ENCODE measurements around the gene CPNE4. TPM values are rescaled to one million over a fixed set of nuclear protein-coding genes. Genes with fewer than 3 reads are reported as not detected.

CPNE4 gene
- total RNA-seq, 2 donors from 2014 or later, result 1.2 to 7.6 TPM

DNA sequence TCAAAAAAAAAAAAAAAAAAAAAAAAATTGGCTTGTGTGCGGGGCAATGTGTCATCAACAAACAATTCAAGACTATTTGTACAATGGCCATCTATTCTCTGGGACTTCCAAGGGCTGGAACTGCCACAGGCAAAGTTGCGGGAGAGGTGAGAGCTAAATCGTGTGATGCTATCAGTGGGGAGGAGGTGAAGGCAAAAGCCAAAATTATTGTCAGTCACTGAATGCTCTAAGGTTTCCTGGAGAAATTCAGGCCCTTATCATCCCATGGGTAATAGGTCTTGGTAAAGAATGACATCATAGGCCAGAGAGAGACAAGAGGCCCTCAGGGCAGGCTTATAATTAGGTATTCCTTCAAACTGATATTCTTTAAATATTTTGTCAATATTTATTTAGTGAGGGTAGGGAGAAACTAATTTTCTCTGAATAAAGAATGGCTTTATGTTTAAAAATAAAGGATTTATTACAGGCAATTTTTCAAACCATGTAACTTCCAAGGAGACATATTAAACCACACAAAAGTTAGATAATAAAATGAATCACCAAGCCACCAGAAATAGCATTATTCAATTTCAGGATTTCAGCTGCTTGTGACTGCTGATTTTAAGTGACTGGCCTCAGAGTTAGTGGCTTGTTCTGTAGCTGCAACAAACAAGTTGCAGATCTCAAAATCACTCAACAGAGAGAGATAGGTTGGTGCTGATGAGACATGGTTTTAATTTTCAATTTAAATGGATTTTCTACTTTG is 305.7 kb downstream of the CPNE4 start:
- no peak for DNase-seq
- no peak for ATAC-seq
- intact Hi-C loops (cut with DNase I), result no loop called here

DNA sequence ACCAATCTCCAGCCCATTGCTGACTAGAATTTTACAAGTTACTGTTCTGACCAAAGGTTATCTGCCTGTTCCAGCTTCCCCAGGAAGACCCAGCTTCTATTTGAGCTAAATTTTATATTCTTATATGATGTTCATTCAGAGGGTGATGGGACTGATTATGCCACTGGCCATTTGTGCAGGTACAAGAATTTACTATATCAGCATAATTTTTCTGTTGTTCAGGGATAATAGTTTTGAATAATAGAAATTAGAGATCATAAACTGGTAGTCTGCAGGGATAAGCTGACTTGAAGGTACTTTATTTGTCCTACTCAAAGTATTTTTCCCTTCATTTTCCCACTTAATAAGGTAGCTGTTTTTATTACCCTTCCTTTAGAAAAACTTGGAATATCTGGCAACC is 309.4 kb downstream of the CPNE4 start:
- DNase-seq (no peak), ATAC-seq (no peak)
- intact Hi-C loops (cut with DNase I), result no loop called here

DNA sequence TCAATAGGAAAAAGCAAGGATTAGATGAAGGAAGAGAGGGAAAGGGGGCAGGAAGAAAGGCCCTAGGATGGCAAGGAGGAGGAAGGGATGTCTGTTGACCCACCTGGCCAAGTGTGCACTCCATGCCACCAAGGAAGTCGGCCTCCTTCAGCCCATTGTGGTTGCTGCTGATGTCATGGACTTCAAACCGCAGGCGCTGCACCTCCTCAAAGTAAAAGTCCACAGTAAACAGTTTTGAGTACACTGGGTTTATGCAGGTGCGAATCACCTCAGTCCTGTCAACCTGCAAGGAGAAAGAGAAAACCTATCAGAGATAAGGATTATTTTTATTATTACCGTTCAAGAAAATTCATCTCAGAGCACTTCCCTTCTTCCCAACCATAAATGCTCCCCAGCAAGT is 311.5 kb downstream of the CPNE4 start:
- intact Hi-C loops (cut with DNase I), result no loop called here
- DNase-seq, result no peak

DNA sequence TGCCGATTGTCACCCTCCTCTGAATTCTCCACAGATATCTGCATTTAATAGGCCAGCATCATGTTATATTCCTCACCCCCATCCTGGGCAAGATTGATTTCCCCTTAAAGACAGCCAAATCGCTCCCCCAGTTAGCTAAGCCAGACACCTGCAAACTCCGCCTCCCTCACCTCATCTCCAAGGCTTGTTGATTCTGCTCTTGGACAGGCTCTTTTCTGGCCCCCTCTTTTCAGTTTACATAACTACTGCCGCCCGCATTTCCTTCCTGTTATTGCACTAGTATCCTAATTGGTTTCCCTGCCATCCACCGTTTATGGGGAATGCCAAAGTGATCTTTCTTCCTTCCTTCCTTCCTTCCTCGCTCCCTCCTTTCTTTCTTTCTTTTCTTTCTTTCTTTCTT is 317.3 kb downstream of the CPNE4 start:
- DNase-seq, result no peak
- ATAC-seq, result no peak
- intact Hi-C loops (cut with DNase I), result no loop called here

More for the DNA sequence above, 311.5 kb downstream of the CPNE4 start:
- no peak for ATAC-seq

DNA sequence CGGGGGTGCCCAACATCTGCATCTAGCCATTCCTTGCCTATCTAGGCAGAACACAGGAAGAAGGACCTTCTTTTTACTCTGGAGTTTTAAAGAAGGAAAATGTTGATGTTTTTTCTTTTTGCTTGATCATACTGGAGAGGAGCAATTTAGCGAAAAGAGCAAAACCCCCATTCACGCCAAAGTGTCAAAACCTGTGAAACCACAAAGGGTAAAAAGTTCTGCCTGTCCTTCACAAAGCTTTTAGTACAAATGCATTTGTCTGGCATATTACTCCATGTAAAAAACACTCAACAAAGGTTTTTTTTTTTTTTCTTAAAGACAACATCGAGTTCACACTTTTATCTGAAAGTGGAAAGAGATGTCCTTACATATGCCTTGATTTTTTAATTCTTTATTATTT is 317.9 kb downstream of the CPNE4 start:
- intact Hi-C loops (cut with DNase I), result no loop called here
- no peak for DNase-seq
- ATAC-seq, result no peak

DNA sequence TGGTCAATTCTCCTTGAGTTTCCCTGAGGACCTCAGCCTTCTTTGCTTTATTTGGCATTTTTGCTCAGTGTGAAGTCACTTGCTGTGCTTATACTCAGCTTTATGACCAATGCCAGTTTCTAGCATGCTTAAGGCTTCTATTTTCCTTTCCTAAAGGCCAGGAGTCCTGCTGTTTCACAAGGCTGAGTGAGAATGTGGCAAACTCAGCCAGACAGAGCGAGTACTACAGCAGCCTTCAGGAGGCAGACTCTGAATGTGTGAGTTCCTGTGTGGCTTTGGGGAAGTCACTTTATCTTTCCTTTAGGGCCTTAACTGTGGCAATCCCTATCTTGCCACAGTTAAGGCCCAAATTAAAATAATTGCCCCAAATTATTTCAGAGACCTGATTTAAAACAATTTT is 318.8 kb downstream of the CPNE4 start:
- ATAC-seq (no peak), DNase-seq (no peak)
- intact Hi-C loops (cut with DNase I), result no loop called here

DNA sequence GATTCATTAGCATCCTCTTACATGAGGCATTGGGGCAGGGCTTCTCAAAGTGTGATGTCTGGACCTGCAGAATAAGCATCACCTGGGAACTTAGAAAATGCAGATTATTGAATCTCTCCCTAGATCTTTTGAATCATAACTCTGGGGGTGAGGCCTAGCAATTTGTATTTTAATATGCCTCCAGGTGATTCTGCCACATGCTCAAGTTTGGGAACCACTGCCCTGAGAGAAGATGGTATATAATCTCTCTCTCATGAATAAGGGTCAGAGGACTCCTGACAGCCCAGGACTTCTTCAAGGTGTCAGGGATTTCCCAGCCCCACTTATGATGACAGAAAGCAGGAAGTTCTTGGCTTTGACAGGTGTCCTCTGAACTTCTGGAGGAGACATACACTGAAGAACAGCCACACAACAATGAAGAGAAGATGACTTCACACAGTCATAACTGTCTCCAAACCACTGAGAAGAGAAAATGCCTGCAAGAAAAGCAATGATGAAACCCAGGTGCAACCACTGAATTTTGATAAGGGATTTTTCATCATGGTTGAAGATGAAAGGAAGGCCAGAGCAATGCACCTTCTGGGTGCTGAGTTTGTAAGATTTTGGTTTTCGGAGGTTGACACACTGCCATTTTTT is 320.1 kb downstream of the CPNE4 start:
- no peak for ATAC-seq
- intact Hi-C loops (cut with DNase I), result no loop called here
- no peak for DNase-seq

DNA sequence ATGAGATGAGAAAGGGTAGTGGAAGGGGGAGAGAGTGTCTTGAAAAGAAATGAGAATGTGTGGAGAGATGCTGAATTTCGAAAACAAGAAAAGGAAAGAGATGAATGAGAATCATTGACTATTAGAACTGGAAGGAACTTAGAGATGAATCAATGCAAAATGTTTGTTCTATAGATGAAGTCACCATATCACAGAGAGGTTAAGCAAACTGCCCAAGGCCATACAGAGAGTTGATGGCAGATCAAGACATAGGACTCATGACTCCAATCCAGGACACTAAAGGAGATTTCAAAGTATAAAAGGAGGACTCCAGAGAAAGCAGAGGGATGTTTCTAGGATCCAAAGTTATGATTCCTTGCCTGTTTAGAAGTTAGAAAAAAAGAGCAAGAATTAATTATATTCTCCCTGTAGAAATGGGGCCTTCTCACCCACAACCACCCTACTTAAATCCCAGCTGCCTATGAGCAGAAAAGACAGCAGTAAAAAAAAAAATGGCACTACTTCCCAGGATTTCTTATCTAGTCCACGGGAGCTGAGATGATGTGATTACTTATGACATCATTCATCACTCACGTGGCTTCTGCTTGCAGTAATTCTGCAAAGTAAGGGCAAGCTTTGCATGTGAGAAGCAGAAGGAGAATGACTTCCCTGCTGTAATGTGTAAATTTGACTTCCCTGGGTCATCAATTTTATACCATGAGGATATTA is 321.2 kb downstream of the CPNE4 start:
- intact Hi-C loops (cut with DNase I), result no loop called here
- DNase-seq (no peak), ATAC-seq (no peak)

DNA sequence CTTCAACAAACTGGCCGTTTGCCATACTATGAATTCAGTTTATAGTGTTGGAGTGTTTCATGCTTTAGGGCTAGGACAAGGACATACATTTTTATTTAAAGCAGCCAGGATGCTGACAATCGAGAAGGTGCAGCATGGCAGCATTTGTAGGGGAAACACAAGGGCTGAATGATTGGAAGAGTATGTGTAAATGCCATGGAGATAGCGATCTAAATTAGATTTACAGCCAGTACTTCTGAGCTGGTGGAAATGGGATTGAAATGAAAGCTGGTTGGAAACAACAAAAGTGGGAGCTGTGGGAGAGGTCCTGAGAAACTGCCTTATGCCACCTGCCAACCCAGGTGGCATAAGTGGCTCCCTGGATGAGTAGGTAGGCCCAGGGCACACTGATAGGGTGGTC is 322.2 kb downstream of the CPNE4 start:
- DNase-seq (no peak), ATAC-seq (no peak)
- intact Hi-C loops (cut with DNase I), result no loop called here

DNA sequence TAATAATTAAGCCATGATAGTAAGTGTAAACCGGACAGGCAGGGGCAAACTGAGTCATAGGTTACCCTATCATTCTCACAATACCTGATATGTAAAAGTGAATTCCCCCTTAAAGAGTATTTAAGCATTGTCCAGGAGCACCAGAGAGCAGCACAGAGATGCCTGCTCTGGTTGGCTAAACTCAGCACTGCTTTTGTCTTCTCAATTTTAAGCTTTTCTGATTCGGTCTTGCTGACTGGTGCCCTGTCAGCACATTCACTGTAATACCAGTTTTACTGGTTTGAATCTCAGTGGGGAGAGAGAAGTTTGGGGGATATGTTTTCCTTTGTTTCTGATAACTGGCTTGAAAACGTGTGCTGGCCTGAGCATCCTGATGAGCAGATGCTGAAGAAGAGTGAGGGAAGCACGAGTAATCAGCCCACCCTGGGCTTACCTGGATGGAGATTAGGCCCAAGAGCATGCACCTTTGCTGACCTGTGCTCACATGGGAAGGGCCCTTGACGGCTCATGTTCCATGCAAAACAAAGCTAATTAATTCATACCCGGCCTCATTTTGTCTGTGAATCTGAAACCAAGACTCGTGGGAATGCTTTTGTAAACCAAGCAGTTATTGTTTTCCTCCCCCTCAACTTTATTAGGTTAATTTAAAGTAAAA is 323.6 kb downstream of the CPNE4 start:
- intact Hi-C loops (cut with DNase I), result no loop called here
- no peak for DNase-seq
- ATAC-seq, result no peak

DNA sequence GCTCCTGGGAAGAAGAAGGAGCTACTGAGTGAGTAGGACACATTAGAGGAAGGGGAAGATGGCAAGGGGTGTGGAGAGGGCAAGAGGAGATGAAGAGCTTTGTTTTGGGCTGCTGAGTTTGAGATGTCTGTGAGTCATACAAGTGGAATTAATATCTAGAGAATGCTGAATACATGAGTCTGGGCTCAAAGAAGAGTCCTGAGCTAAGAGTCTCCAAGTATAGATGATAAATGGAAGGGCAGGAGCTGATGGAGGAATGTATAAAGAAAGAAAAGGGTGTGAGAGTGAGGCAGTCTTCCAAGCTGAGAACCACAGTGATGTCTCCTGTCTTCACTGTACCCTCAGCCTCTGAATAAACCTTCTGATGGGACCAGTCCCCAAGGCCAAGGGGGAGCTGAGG is 326.6 kb downstream of the CPNE4 start:
- ATAC-seq (no peak), DNase-seq (no peak)
- intact Hi-C loops (cut with DNase I), result no loop called here

DNA sequence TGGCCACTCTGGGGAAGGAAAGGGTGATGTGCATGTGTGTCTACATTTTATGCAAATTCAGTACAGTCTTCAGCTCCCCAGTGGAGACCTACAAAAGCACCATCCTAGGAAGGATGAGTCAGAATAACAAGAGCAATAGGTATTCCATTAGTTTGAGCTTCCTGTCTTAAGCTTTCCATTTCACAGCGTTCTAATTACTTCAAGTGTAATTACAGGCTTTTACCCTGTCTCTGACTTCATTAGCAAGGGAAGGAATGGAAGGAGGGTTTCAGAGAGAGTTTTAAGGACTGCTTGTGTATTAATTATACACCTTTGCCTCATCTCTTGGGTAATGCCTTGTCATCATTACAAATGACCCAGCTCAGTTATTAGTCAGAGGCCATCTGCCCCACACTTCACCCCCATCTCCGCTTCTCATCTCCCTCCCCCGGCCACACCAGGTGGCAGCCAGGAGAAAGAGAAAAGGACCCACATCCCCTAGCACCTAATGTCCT is 329.2 kb downstream of the CPNE4 start:
- DNase-seq (no peak), ATAC-seq (no peak)
- intact Hi-C loops (cut with DNase I), result no loop called here

DNA sequence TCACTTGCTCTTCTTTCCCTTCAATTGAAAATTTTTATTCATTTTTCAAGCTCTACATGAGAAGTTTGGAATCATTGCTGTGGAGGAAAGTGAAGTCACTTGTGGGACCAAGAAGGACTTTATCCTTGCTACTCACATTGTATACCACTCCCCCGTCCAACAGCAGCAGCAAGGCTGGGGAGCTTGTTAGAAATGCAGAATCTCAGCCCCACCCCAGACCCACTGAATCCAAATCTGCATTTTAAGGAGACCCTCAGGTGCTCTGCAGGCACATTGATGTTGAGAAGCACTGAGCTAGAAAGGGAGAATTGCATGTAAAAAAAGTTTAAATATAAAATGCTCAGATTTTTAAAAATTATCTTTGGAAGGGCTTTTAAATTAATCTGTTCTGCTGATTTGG is 329.7 kb downstream of the CPNE4 start:
- intact Hi-C loops (cut with DNase I), result no loop called here

DNA sequence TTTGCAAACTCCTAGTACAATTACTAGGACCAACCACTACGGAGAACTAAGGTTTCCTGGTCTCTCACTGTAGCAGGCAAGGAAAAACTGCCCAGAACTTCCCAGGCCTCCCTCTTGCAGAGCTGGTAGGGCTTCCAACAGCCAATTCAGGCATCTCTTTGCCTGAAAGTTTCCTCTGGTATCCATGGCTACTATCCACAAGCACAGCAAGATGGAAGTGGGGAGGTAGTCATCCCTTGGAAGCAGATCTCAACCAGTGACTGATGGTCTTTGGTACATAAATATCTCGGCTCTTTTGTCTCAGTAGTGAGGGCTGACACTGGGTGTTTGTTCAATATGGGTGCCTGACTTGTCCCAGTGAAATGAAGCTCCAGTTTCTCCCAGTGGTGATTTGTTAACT is 330.7 kb downstream of the CPNE4 start:
- DNase-seq (no peak), ATAC-seq (no peak)
- intact Hi-C loops (cut with DNase I), result no loop called here

More for the DNA sequence above, 329.7 kb downstream of the CPNE4 start:
- DNase-seq, result no peak
- no peak for ATAC-seq

DNA sequence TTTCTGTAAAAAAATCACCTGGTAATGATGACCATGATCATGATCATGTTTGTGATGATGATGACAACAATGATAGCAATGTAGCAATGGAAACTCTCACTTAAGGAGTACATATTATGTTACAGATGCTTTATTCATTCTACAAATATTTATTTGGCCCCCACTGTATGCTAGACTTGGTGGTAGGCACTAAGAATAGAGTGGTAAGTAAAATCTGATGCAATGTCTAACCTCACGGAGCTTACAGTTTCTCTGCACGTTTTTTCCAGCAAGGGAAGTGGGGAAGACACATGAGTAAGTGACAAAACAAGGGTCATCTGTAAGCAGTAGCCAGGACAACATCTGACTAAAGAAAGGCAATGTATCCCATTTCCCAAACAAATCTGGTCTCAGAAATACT is 332.7 kb downstream of the CPNE4 start:
- intact Hi-C loops (cut with DNase I), result no loop called here
- ATAC-seq (no peak), DNase-seq (no peak)

DNA sequence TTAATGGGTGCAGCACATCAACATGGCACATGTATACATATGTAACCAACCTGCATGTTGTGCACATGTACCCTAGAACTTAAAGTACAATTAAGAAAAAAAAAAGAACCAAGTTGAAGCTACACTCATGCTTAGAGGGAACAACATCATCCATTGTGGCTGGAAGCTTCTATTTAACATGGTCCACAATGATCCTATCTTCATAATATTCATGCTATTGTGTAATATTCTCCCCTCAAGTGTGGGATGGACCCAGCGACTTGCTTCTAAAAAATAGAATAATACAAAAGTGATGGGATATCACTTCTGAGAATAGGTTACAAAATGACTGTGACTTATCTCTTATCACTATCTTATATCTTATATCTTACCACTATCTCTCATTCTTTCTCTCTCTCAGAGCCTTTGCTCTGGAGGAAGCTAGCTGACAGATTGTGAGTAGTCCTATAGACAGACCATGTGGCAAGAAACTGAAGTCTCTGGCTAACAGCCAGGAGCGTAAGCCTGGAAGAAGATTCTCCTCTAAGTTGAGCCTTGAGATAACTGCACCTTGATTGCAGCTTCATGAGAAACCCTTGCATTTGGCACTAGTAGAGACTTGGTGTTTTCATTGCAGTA is 333.6 kb downstream of the CPNE4 start:
- intact Hi-C loops (cut with DNase I), result no loop called here

DNA sequence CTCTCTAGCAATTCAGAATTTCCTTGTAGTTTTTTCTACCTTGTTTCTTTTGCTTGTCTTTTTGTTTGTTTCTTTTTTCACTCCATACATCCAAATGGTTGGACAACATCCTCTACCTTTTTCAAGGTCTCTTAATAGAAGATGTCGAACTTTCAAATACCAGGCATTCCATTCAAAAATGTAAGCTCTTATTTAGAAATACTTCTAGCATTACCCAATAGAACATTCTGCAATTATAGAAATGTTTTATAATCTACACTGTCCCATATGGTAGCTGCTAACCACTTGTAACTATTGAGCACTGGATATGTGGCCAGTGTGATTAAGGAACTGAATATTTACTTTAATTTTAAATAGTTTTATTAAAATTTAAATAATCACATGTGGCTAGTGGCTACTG is 335.8 kb downstream of the CPNE4 start:
- ATAC-seq (no peak), DNase-seq (no peak)
- intact Hi-C loops (cut with DNase I), result no loop called here

More for the DNA sequence above, 333.6 kb downstream of the CPNE4 start:
- ATAC-seq (no peak), DNase-seq (no peak)

DNA sequence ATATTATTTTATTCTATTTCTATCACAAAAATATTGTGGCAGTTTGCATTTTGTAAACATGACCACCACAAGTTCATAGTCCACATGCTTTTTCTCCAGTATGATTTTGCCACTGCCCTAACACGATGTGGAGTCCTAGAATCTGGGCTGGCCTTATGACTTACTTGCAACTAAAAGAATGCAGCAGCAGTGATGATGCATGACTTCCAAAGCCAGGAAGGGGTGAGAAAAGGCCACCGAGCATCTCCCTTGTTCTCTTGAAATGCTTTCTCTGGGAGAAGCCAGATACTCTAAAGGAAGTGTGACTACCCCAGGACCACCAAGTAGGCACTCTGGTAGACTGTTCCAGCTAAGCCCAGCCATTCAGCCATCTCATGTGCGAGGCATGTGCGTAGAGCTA is 340.4 kb downstream of the CPNE4 start:
- intact Hi-C loops (cut with DNase I), result no loop called here
- no peak for ATAC-seq
- DNase-seq, result no peak

DNA sequence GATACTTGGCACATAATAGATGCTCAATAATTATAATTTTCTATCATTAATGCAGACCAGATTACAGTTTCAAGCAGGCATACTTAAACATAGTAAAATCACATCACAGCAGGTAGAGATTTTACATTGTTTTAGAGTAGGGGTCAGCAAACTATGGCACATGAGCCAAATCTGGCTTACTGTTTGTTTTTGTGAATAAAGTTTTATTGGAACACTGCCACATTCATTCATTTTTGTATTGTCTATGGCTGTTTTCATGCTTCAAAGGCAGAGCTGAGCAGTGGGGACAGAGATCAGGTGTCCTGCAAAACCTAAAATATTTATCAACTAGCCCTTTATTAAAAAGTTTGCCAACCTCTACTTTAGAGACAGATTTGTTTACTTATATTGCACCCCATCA is 342.5 kb downstream of the CPNE4 start:
- intact Hi-C loops (cut with DNase I), result no loop called here
- no peak for ATAC-seq
- no peak for DNase-seq

DNA sequence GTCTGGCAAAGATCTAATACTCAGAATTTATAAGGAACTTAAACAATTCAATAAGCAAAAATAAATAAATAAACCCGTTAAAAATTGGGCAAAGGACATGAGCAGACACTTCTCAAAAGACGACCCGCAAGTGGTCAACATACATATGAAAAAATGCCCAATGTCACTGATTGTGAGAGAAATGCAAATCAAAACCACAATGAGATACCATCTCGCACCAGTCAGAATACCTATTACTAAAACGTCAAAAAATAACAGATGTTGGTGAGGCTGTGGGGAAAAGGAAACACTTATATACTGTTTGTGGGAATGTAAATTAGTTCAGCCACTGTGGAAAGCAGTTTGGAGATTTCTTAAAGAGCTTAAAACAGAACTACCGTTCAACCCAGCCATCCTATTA is 344.0 kb downstream of the CPNE4 start:
- intact Hi-C loops (cut with DNase I), result no loop called here
- ATAC-seq, result no peak
- DNase-seq, result no peak
